K562 (cell line): ENCODE results near the gene SMCO4. TPM values are rescaled to one million over a fixed set of nuclear protein-coding genes. Genes with fewer than 3 reads are reported as not detected.

Experiments used
- ATAC-seq: fragments of 200-7000 bp; cut with Tn5 transposase; 3 replicates; pipeline ENCODE4 v1.9.1; 2020; ENCODE audit warnings: moderate library complexity
- BruUV-seq: library from RNA; stranded (reverse); fragments of 400-500 nt; replicated peaks from 2 replicates; lab custom pipeline; 2021; lab: Mats Ljungman, UMichigan
- CTCF ChIA-PET: fragments of 300-600 bp; formaldehyde crosslinking; extraction: SDS; loops from one replicate; lab custom pipeline; 2021; ENCODE audit warnings: low intra/inter-chr PET ratio; lab: Yijun Ruan, JAX
- POLR2A ChIA-PET: fragments of 300-600, 350-650 bp; sonication (Branson Sonifier 250); formaldehyde crosslinking; extraction: SDS; loops from one replicate; lab custom pipeline; 2021; ENCODE audit warnings: antibody characterized with exemption, inconsistent platforms; lab: Yijun Ruan, JAX
- DNase-seq, 4 experiments: peaks; one replicate each; pipeline versions ENCODE4 v3.0.0 to v3.0.0-alpha.2; 2011 to 2018; ENCODE audit warnings: low spot score in 3 of 4, mixed read lengths in 3 of 4; ENCODE audit errors: extremely low read depth in 1 of 4
- FAIRE-seq: peaks from 2 replicates; lab custom pipeline; 2011; peaks lifted over from hg19 to GRCh38; lab: Jason Lieb, UNC
- H2AFZ ChIP-seq: 2 replicates; pipeline ENCODE4 v1.6.0; 2011; ENCODE audit warnings: low read depth, low read length, control low read depth, inconsistent platforms
- H3K27ac ChIP-seq: fragments of 200-600 bp; 3 replicates; pipeline ENCODE4 v1.8.0; 2011; ENCODE audit warnings: low read depth, mild to moderate bottlenecking, control low read depth, inconsistent platforms, low read length, moderate library complexity, mixed read lengths; ENCODE audit errors: extremely low read depth
- H3K27me3 ChIP-seq, 2 experiments: fragments of 300-600 bp in 1 of 2; 2 replicates in 1 of 2; 3 replicates in 1 of 2; pipeline versions ENCODE4 v1.6.0 to v1.8.0; 2011; ENCODE audit warnings: inconsistent platforms in 2 of 2, low read length in 2 of 2, mild to moderate bottlenecking in 1 of 2, mixed read lengths in 1 of 2, moderate library complexity in 1 of 2; ENCODE audit not compliant: control insufficient read depth in 2 of 2, insufficient read depth in 2 of 2
- H3K36me3 ChIP-seq: fragments of 300-600 bp; 3 replicates; pipeline ENCODE4 v1.8.0; 2011; ENCODE audit warnings: mild to moderate bottlenecking, low read length, inconsistent platforms; ENCODE audit not compliant: control insufficient read depth, insufficient read depth
- H3K4me1 ChIP-seq, 2 experiments: fragments of 200-600 bp in 1 of 2; replicated peaks in 1 of 2; 2 replicates in 1 of 2; 3 replicates in 1 of 2; pipeline versions ENCODE4 v1.5.1 to v1.8.0; 2011; ENCODE audit warnings: inconsistent platforms in 2 of 2, low read length in 2 of 2, mild to moderate bottlenecking in 1 of 2, mixed read lengths in 1 of 2, moderate library complexity in 1 of 2; ENCODE audit not compliant: control insufficient read depth in 2 of 2, insufficient read depth in 2 of 2
- H3K4me2 ChIP-seq: 2 replicates; pipeline ENCODE4 v1.6.1; 2011; ENCODE audit warnings: low read length, control low read depth, inconsistent platforms, mixed read lengths; ENCODE audit not compliant: insufficient read depth
- H3K4me3 ChIP-seq: fragments of 200-600 bp; sonication (generic), shearing (Covaris generic); 2 replicates; pipeline ENCODE4 v1.5.1; 2016; ENCODE audit warnings: control low read depth, inconsistent platforms
- H3K79me2 ChIP-seq: fragments of 200-600 bp; 3 replicates; pipeline ENCODE4 v1.8.0; 2011; ENCODE audit warnings: low read length, inconsistent platforms; ENCODE audit not compliant: control insufficient read depth, insufficient read depth
- H3K9ac ChIP-seq, 2 experiments: 2 replicates each; pipeline versions ENCODE4 v1.6.0 to v1.6.1; 2011; ENCODE audit warnings: low read depth in 2 of 2, low read length in 2 of 2, control low read depth in 1 of 2, inconsistent platforms in 1 of 2, mild to moderate bottlenecking in 1 of 2, mixed read lengths in 1 of 2; ENCODE audit not compliant: insufficient read depth in 1 of 2
- H3K9me1 ChIP-seq: one replicate; pipeline ENCODE4 v1.6.0; 2011; ENCODE audit warnings: inconsistent platforms, mild to moderate bottlenecking, low read length, moderate library complexity; ENCODE audit not compliant: control insufficient read depth, insufficient read depth
- H3K9me3 ChIP-seq: replicated peaks from 2 replicates; pipeline ENCODE4 v1.5.1; 2011; ENCODE audit warnings: low read depth, low read length, inconsistent platforms; ENCODE audit not compliant: control insufficient read depth, insufficient read depth
- H4K20me1 ChIP-seq: replicated peaks from 2 replicates; pipeline ENCODE4 v1.6.1; 2011; ENCODE audit warnings: low read length, inconsistent platforms, mixed read lengths; ENCODE audit not compliant: control insufficient read depth, insufficient read depth
- CHD2 ChIP-seq: IDR thresholded peaks from 2 replicates; pipeline ENCODE4 v1.6.1; 2011; ENCODE audit warnings: low read depth, low read length
- CSDE1 ChIP-seq, 2 experiments: fragments of 450-650 bp; IDR thresholded peaks; 2 replicates each; pipeline ENCODE4 v1.6.1; 2016; ENCODE audit warnings: mild to moderate bottlenecking in 1 of 2
- LARP7 ChIP-seq: fragments of 450-650 bp; IDR thresholded peaks from 2 replicates; pipeline ENCODE4 v1.6.1; 2016
- NCOR1 ChIP-seq: fragments of 450-650 bp; IDR thresholded peaks from 2 replicates; pipeline ENCODE4 v1.6.1; 2016; ENCODE audit warnings: mild to moderate bottlenecking, moderate library complexity
- NFATC3 ChIP-seq: fragments of 450-650 bp; IDR thresholded peaks from 2 replicates; pipeline ENCODE4 v1.6.1; 2017; ENCODE audit warnings: mild to moderate bottlenecking
- NR2C1 ChIP-seq, 2 experiments: fragments of 450-650 bp; IDR thresholded peaks; 2 replicates each; pipeline ENCODE4 v1.6.1; 2017; ENCODE audit warnings: mild to moderate bottlenecking in 2 of 2, antibody characterized with exemption in 1 of 2, inconsistent platforms in 1 of 2, missing compliant biosample characterization in 1 of 2, missing genetic modification characterization in 1 of 2
- NUFIP1 ChIP-seq: fragments of 450-650 bp; IDR thresholded peaks from 2 replicates; pipeline ENCODE4 v1.6.1; 2018; ENCODE audit not compliant: partially characterized antibody
- PHF8 ChIP-seq: fragments of 200-600 bp; sonication (generic); IDR thresholded peaks from 2 replicates; pipeline ENCODE4 v1.6.1; 2012; ENCODE audit warnings: mixed run types, mild to moderate bottlenecking, inconsistent platforms, low read length, moderate library complexity, borderline replicate concordance
- PRDM10 ChIP-seq: fragments of 450-650 bp; IDR thresholded peaks from 2 replicates; pipeline ENCODE4 v1.6.1; 2018; ENCODE audit not compliant: partially characterized antibody
- RAD51 ChIP-seq: fragments of 450-650 bp; IDR thresholded peaks from 2 replicates; pipeline ENCODE4 v1.7.1; 2016; ENCODE audit warnings: low read depth, mild to moderate bottlenecking, borderline replicate concordance
- SIN3B ChIP-seq: fragments of 450-650 bp; IDR thresholded peaks from 2 replicates; pipeline ENCODE4 v1.6.1; 2017; ENCODE audit warnings: low read depth, mild to moderate bottlenecking, moderate library complexity
- SMARCA5 ChIP-seq: fragments of 450-650 bp; IDR thresholded peaks from 2 replicates; pipeline ENCODE4 v1.6.1; 2016
- XRCC3 ChIP-seq: fragments of 450-650 bp; IDR thresholded peaks from 2 replicates; pipeline ENCODE4 v1.6.1; 2017; ENCODE audit warnings: mild to moderate bottlenecking, moderate library complexity
- XRCC5 ChIP-seq: fragments of 200-400 bp; formaldehyde crosslinking; IDR thresholded peaks from 2 replicates; pipeline ENCODE4 v1.6.1; 2017; ENCODE audit warnings: low read depth, mild to moderate bottlenecking, low read length
- ZNF408 ChIP-seq: fragments of 250-450 bp; sonication (Bioruptor Pico); IDR thresholded peaks from 2 replicates; pipeline ENCODE4 v1.4.0; 2020; ENCODE audit warnings: low read depth, mild to moderate bottlenecking, moderate library complexity
- WGBS: fragments of 100-300 bp; shearing (Covaris generic); methylation state at CpG from one replicate; pipeline ENCODE4 v1.1.6; 2016; ENCODE audit warnings: low coverage, mixed read lengths; ENCODE audit not compliant: insufficient coverage; ENCODE audit errors: missing lambda C conversion rate; 5-methylcytosine and 5-hydroxymethylcytosine counted together
- in situ Hi-C: fragments of 300-500 bp; cut with MboI; formaldehyde crosslinking; loops from 4 replicates; pipeline ENCODE4 v1.15.0; 2018; ENCODE audit warnings: inconsistent platforms, mixed read lengths
- intact Hi-C: fragments of 100-400 bp; cut with micrococcal nuclease; formaldehyde crosslinking; loops from 2 replicates; pipeline ENCODE4 v1.14.2; 2022
- polyA plus RNA-seq, 8 experiments: library from polyadenylated mRNA; depleted of rRNA in 4 of 8; stranded (reverse) in 5 of 8; unstranded in 3 of 8; fragments of >200 nt; fragmentation: Nextera tagmentation in 2 of 8; fragmentation: Illumina TruSeq in 1 of 8; extraction: Ambion mirVana in 2 of 8; extraction: Trizol in 1 of 8; gene quantifications; 2 replicates each; pipeline versions ENCODE4 v1.2.1 to v1.2.3, GENCODE V29; 2011 to 2014; ENCODE audit warnings: inconsistent platforms in 1 of 8, missing spikeins in 1 of 8
- total RNA-seq, 7 experiments: library from RNA; depleted of rRNA in 6 of 7; stranded (reverse); fragments of >200 nt in 6 of 7; fragmentation: Illumina TruSeq in 2 of 7; extraction: Trizol in 2 of 7; gene quantifications; 2 replicates each; pipeline versions ENCODE4 v1.2.1 to v1.2.3, GENCODE V29; 2011 to 2021; ENCODE audit warnings: low replicate concordance in 1 of 7

SMCO4 gene
- total and polyA plus RNA-seq, 9 of the 15 experiments (the other 6 are each of a cell fraction or from before 2014, with no cell fraction given), result 1.8 to 27.8 (median 15.3) TPM

- Histone ChIP-seq H3K9me3 (no peaks in the 10 kb centered on the region), H3K4me3 (no peak overlapping the region), H3K27me3 (0 out of 5 replicates have a peak, but pooled peaks cover 0 to 3% of the 10 kb centered on the region in 2 experiments), H2AFZ (no peak overlapping the region), H3K9ac (no peak overlapping the region), H3K4me1 (no peaks in the 10 kb centered on the region), H3K36me3 (no peaks in the 10 kb centered on the region), H3K4me2 (no peak overlapping the region), H3K9me1 (no peaks in the 10 kb centered on the region), H4K20me1 (no peaks in the 10 kb centered on the region), H3K79me2 (no peaks in the 10 kb centered on the region), H3K27ac (no peak overlapping the region)
- POLR2A ChIA-PET, result no interaction called here
- TF ChIP-seq SMARCA5 (no peak), LARP7 (no peak), NUFIP1 (no peak), RAD51 (no peak), PHF8 (no peak), ZNF408 (CRISPR knock-in tag) (no peak), CSDE1 (IDR thresholded peaks at IDR 0.05) (no peak), CHD2 (no peak), SIN3B (no peak), PRDM10 (no peak), NR2C1 (IDR thresholded peaks at IDR 0.05) (no peak), NR2C1 (tag; IDR thresholded peaks at IDR 0.05) (no peak), NCOR1 (no peak), XRCC3 (no peak), XRCC5 (no peak), NFATC3 (no peak)
- no TSS peak for BruUV-seq
- 43% methylated on average over 2 of the region's 3 CpGs for WGBS
- FAIRE-seq (no peak), DNase-seq (no peak), ATAC-seq (no peak)
- intact Hi-C loops (no loop called here), in situ Hi-C loops (no loop called here)
- CTCF ChIA-PET, result no interaction called here
Measured at GRCh38 chr11:93476796-93477195, 66.4 kb downstream of the SMCO4 start.
